HK-2 (cell line): ENCODE measurements around the gene BUB3.
A peak's percentile ranks its signal among the peaks of the same experiment; 100 is the strongest.
"Not testable (repeated sequence)": the region's sequence is repeated elsewhere in the genome, so short reads cannot be mapped to it uniquely, and the experiment has no call there.

ENCODE experiments used
- DNase-seq: peaks from one replicate; pipeline ENCODE4 v3.0.0-alpha.2; 2018; ENCODE audit not compliant: unreplicated experiment

The BUB3 gene

GRCh38 chr10:123153486-123154091, 613 bp upstream of the BUB3 start:
- DNase-seq, result no peak

- peak; percentile 73 for DNase-seq
These were observed 706 bp downstream of the BUB3 start for GRCh38 chr10:123154711-123155505.

GRCh38 chr10:123156078-123156477, 1.9 kb downstream of the BUB3 start:
- no peak for DNase-seq

- DNase-seq, result no peak
These were observed 3.0 kb downstream of the BUB3 start for GRCh38 chr10:123157210-123157609.

- DNase-seq, result no peak
These were observed 4.5 kb downstream of the BUB3 start for GRCh38 chr10:123158682-123159081.

DNA sequence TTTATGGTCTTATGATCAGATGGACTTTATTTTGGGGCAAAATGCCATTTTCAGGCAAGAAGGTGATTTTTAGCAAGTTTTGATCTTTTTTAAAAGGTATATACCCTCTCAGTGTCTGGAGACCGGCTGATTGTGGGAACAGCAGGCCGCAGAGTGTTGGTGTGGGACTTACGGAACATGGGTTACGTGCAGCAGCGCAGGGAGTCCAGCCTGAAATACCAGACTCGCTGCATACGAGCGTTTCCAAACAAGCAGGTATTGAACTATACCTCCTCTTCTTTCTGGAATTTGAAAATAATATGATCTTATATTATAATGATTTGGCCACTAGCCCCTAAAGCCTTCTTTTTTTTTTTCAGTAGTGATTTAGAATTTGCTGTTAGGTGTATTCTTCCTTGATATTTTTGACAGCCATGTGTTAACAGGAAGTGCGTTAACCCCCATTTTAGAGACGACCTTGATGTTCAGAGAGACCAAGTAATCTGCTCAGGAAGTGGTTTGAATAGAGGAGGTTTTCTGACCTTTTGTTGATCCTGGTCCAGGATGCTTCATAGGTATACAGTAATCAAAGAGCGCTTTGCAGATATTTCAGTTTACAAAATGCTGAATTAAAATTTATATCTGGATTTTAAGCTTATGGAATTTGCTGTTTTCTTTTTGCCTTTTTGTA, 6.2 kb downstream of the BUB3 start:
- DNase-seq, result no peak

GRCh38 chr10:123164319-123164718, 10.1 kb downstream of the BUB3 start:
- no peak for DNase-seq

- DNase-seq, result no peak
These were observed 11.4 kb downstream of the BUB3 start for GRCh38 chr10:123165445-123166072.

GRCh38 chr10:123166618-123167017, 12.4 kb downstream of the BUB3 start:
- no peak for DNase-seq

DNA sequence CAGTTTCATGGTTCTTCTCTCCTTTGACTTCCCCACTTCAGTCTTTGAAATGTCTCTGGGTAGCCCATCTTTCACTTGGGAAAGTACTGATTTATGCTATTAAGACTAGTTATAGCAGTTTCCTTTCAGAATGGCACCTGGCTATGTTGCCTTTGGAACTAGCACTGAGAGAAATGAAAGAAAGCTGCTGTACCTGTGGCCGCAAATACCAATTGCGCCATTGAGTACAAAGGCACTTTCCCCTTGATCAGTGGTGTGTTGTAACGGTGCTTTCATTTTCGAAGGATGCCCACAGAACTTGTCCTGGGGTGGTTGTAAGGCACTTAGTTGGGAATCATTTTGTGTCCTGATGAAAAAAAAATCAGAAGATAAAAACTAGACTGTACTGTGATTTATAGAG, 16.8 kb downstream of the BUB3 start:
- DNase-seq, result no peak

GRCh38 chr10:123171616-123172015, 17.4 kb downstream of the BUB3 start:
- DNase-seq, result not testable (repeated sequence)

DNA sequence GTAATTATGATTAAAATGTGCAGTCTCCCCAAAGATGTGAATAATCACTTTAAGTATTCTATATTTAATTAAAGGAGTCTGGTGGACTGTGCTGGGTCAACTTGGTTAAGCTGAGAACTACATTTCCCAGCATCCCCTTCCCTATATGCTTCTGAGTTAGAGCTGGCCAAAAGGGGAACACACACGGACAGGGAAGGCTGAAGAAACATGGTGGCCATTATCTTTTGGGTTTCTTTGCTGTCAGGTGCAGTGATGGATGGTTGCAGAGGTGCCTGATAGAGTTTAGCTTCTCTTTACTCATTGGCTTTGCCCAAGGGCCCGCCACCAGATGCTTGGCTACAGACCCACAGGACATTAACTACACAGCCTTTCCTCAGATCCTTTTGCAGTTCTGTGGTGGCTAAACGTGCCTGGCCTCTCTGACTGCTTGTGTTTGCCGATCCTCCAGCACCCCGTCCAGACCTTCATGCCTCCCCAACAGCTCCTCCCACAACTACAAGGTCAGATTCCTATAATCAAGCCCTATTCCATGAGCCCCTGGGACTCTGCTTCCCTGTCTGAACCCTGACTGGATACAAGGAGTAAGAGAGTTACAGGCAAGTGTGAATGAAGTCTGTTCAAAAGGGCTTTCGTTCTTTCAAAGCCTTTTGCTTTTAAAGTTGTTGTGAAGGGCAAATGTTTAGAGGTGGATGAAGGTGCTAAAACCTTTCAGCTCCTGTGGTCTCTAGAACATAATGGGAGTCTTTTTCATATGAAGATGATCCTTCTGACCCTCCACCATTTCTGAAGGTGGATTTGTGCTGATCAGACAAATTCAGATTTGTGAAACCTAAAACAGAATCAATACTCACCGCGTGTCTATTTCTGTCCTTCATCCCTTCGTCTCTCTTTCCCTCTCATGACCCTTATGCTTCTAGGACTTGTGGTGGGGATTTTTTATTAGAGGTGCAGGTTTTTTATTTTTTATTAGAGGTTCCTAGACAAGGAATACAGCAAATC, 21.5 kb downstream of the BUB3 start:
- DNase-seq, result no peak

DNA sequence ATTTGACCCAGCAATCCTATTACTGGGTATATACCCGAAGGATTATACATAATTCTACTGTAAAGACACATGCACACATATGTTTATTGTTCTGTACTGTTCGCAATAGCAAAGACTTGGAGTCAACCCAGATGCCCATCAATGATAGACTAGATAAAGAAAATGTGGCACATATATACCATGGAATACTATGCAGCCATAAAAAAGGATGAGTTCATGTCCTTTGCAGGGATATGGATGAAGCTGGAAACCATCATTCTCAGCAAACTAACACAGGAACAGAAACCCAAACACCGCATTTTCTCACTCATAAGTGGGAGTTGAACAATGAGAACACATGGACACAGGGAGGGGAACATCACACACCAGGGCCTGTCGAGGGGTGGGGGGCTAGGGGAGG, 24.2 kb downstream of the BUB3 start:
- not testable (repeated sequence) for DNase-seq

GRCh38 chr10:123180101-123181090, 26.2 kb downstream of the BUB3 start:
- no peak for DNase-seq

GRCh38 chr10:123183724-123184123, 29.5 kb downstream of the BUB3 start:
- no peak for DNase-seq

- DNase-seq, result no peak
These were observed 33.6 kb downstream of the BUB3 start for GRCh38 chr10:123187781-123188180.

DNA sequence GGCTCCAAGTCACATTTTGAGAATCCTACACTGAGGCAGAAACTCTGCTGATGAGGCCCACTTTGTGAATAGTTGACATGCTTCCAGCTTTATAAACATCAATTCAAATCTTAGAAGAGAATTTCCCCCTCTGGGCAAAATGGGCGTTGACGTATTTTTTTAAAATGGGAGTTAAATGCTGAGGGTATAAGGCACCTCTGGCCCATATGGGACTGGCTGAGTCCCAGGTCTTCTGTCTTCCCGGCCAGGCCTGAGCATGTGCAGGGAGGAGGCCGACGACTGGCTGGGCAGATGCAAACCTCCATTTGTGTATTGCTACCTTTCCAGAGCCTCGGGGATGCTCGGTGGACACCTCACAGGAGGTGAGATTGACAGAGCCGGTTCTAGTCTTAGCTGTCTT, 37.7 kb downstream of the BUB3 start:
- no peak for DNase-seq

DNA sequence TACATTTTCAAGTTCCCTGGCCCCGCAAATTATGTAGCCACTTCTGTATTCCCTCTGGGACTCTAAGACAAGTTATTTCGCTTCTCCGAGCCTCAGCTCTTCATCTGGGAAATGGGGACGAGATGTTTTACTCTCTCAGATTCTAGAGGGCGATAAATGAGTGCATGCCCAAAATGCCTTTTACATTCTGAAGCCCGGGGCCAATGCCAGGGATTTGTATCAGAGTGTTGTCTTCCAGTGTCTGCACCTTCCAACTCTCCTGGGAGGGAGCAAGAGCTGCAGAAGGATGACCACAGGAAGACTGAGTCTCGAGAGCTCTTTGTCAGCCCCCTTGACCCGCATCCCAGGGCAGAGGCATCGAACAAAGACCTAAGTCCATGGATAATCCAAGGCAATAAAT, 39.9 kb downstream of the BUB3 start:
- no peak for DNase-seq

DNA sequence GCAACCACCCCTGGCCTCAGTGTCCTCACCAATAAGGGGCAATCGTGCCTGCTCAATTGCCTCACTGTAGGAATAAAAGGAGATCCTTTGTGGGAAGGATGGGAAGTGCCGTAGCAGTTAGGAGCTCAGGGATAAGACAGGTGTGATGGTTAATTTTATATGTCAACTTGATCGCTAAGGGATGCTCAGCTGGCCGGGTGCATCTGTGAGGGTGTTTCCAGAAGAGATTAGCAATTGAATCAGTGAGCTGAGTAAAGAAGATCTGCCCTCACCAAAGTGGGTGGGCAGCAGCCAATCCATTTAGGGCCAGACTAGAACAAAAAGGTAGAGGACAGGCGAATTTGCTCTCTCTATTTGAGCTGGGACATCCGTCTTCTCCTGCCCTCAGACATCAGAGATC, 46.3 kb downstream of the BUB3 start:
- no peak for DNase-seq

- DNase-seq, result no peak
These were observed 48.3 kb downstream of the BUB3 start for GRCh38 chr10:123202506-123202905.
